Stimulated activated naive CD8-positive, alpha-beta T cell treated with anti-CD3 and anti-CD28 coated beads, Interleukin-15, Interleukin-2, amounts not matched to agents 100 ng/mL and 50 ng/mL, for 24 hours (primary cell): ENCODE results near the gene SEMA3F.

Experiments used
- H3K27ac Mint-ChIP-seq: one replicate; pipeline ENCODE4 v1.8.0; 2021; ENCODE audit warnings: mild to moderate bottlenecking, mixed read lengths
- H3K27me3 Mint-ChIP-seq: one replicate; pipeline ENCODE4 v1.8.0; 2021; ENCODE audit warnings: mixed read lengths
- H3K36me3 Mint-ChIP-seq: one replicate; pipeline ENCODE4 v1.8.0; 2021; ENCODE audit warnings: low read depth, mixed read lengths
- H3K4me1 Mint-ChIP-seq: one replicate; pipeline ENCODE4 v1.8.0; 2021; ENCODE audit warnings: low read depth, mixed read lengths
- H3K4me3 Mint-ChIP-seq: one replicate; pipeline ENCODE4 v1.8.0; 2021; ENCODE audit warnings: mild to moderate bottlenecking, mixed read lengths
- H3K9me3 Mint-ChIP-seq: one replicate; pipeline ENCODE4 v1.8.0; 2021; ENCODE audit warnings: mixed read lengths

The SEMA3F gene

DNA sequence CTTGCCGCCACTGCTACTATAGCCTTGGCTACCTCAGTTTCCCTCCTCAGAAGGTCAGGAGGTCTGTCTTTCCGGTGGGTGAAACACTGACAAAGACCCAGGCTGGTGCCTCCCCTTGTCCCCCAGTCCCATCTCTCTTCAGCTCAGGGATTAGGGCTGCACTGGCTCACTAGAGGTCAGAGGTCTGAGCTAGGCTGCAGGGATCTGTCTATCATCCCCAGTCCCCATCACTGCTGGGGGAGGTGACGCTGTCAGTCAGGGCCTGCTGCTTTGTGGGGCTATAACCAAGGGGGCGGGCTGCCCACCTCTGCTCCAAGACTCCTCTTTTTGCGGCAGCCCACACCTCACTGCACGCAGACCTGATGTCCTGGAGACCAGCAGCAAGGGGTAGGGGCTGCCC lies 13.7 kb downstream of the SEMA3F start:
- Mint-ChIP-seq H3K36me3 (no peaks in the 10 kb centered on the region), H3K4me1 (no peaks in the 10 kb centered on the region), H3K27ac (no peak overlapping the region), H3K27me3 (no peaks in the 10 kb centered on the region), H3K4me3 (no peak overlapping the region), H3K9me3 (no peaks in the 10 kb centered on the region)

DNA sequence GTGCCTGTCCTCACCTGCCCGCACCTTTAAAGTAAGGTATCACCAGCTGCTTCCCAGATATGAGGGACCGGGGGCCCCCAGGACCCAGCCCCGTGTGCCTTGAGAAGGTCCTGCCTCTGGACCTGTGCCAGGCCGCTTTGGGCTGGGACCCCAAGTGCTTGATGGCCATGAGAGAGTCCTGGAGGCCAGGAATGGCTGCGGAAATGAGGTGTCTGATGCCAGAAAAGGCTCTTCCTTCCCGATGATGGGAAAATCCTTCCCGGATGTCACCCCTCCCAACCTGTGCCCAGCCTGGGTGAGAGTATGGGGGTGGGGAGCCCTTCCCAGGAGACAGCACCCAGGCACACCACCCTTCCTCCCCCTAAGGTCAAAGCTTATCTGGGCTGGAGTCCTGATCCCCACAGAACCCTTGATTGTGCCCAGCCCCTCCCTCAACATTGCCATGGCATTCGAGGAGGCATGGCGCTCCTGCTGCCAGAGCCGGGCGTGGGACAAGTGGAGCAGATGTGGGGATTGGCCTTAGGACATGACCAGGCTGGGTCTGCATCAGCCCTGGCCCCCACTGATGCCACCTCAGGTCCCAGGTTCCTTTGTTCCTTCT lies 14.2 kb downstream of the SEMA3F start:
- Mint-ChIP-seq H3K4me1 (no peaks in the 10 kb centered on the region), H3K27me3 (no peaks in the 10 kb centered on the region), H3K27ac (no peak overlapping the region), H3K4me3 (no peak overlapping the region), H3K9me3 (no peaks in the 10 kb centered on the region), H3K36me3 (no peaks in the 10 kb centered on the region)

DNA sequence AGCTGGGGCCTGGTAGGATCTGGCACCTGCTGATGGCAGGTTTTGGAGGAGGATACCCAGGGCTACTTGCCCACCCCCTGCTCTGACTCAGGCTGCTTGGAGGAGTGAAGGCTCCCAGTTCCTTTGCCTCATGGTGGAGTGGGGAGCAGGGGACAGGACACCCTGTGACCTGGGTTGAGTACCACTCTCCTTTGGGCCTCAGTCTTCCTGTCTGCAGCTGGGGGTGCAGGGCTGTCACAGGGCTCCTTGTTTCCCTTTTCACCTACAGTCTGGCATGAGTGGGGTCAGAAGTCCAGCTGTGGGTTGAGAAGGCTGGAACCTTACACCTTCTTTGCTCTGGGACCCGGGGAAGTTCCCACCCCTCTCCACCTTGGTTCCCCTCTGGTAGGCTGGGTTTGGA lies 14.7 kb downstream of the SEMA3F start:
- Mint-ChIP-seq H3K36me3 (no peaks in the 10 kb centered on the region), H3K27ac (no peak overlapping the region), H3K27me3 (no peaks in the 10 kb centered on the region), H3K4me1 (no peaks in the 10 kb centered on the region), H3K9me3 (no peaks in the 10 kb centered on the region), H3K4me3 (no peak overlapping the region)

DNA sequence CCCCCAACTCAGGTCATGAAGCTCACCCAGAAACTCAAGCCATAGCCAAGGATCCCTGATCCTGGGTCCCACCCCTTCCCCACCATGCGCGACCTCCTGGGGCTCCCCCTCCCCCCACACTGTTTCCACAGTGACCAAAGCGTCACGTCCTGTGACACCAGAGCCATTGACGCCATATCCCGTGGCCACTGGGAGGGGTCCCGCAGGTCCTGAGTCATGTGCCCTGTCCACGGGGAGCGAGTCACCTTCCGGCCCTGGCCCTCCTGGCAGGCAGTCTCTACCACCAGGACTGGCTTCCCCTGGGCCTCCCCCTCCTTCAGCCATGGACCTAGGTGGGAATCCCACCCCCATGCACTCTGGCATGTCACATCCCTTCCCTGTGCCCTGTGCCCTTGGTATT lies 15.6 kb downstream of the SEMA3F start:
- no peak overlapping the region for H3K4me3 Mint-ChIP-seq
- H3K4me1 Mint-ChIP-seq: no peaks in the 10 kb centered on the region
- H3K36me3 Mint-ChIP-seq: no peaks in the 10 kb centered on the region
- no peaks in the 10 kb centered on the region for H3K27me3 Mint-ChIP-seq
- H3K27ac Mint-ChIP-seq: no peak overlapping the region
- no peaks in the 10 kb centered on the region for H3K9me3 Mint-ChIP-seq

DNA sequence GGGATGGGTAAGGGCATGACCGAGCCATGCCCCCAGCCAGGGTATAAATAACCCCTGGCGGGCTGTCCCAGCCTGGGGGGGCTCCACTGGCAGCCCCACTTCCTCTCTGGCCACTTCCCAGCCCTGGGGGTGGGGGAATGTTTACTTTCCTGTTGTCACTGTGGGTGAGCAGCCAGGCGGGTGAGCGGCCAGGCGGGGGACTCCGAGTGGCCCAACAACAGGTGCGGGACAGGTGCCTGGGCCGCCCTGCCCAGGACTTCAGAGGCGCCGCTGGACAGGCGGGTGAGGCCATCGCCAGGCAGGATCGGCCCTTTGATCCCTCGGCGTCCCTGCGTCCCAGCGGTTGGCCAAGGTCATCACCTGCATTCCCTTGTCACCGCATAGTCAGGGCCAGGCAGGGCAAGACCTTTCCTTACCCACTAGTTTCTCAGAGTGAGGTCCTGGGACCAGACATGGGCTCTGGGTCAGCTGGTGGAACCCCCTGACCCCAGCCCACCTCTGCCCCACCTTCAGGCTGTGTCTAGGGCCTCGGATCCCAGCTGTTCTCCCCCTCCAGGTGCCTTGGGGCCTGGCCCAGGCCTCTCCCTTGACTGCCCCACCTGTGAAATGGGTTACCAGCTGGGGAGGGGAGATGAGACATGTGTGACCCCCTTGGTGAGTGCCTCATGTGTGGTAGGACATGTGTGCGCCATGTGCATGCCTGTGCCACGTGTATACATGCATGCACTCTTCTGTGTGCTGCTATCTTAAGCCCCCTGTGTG lies 16.6 kb downstream of the SEMA3F start:
- Mint-ChIP-seq H3K9me3 (no peaks in the 10 kb centered on the region), H3K27me3 (no peaks in the 10 kb centered on the region), H3K4me1 (no peaks in the 10 kb centered on the region), H3K4me3 (no peak overlapping the region), H3K36me3 (no peaks in the 10 kb centered on the region), H3K27ac (no peak overlapping the region)

DNA sequence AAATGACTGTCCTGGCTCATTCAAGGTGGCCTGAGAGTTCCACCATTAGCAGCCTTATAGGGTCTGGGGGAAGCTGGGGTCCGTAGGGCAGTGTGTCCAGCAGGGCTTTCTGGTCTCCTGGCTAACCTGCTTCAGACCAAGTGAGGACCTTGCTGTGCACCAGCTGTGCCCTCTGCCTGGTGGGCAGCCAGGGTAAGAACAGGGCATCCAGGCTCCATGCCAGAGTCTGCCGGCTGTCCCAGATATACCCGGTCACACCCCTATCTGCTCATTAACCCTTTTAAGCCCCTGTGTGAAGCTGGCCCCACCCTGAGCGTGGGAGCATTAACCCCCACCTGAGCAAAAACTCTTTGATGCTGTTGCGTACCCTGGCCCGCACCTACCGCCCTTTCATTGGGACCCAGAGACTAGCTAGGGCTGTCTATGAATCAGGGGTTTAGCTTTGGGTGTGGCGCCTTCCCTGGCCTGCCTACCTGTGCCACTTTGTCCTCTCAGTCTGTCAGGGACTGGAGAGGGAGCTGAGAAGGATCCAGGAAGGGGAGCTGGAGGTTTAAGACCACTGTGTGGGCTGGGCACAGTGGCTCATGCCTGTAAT lies 17.6 kb downstream of the SEMA3F start:
- H3K4me1 Mint-ChIP-seq: no peaks in the 10 kb centered on the region
- no peak overlapping the region for H3K27ac Mint-ChIP-seq
- no peak overlapping the region for H3K4me3 Mint-ChIP-seq

DNA sequence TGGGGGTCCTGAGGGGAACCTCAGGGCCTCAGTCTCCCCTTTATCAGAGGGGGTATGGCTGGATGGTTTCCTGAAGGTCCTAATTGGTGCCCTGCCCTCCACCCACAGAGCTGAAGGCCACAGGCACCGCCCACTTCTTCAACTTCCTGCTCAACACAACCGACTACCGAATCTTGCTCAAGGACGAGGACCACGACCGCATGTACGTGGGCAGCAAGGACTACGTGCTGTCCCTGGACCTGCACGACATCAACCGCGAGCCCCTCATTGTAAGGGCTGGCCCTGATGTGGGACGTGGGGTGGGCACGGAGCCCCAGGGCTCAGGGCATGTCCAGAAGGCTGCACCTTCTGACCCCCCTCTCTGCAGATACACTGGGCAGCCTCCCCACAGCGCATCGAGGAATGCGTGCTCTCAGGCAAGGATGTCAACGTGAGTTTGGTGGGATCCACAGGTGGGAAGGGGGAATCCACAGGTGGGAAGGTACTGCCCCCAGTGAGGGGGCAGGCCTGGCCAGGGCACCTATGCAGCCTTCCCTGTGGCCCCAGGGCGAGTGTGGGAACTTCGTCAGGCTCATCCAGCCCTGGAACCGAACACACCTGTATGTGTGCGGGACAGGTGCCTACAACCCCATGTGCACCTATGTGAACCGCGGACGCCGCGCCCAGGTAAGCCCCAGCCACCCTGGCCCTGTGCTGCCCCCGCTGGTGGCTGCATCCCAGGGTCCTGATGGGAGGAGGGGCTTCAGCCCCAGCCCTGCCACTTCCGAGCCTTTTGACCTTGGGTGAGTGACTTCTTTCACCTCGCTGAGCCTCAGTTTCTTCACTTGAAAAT lies 18.8 kb downstream of the SEMA3F start:
- Mint-ChIP-seq H3K4me1 (no peaks in the 10 kb centered on the region), H3K4me3 (no peak overlapping the region), H3K27me3 (no peaks in the 10 kb centered on the region), H3K36me3 (no peaks in the 10 kb centered on the region), H3K9me3 (no peaks in the 10 kb centered on the region), H3K27ac (no peak overlapping the region)

More for the DNA sequence above, 17.6 kb downstream of the SEMA3F start:
- Mint-ChIP-seq H3K36me3 (no peaks in the 10 kb centered on the region), H3K9me3 (no peaks in the 10 kb centered on the region), H3K27me3 (no peaks in the 10 kb centered on the region)

DNA sequence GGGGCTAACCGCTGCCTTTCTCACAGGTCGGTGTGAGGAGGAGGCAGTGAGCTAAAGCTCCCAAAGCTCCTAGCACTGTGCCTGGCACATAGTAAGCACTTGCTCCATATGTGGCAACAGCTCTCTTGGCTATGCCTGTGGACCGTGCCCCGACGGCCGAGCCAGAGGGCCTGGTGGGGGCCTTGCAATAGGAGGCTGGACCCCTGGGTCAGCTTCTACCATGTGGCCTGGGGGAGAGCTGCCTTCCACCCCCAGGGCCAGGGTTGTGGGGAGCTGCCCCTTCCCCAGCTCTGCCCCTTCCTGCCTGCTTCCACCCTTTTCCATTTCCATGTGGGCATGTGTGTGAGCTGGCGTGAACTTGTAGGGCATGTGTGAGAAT lies 19.4 kb downstream of the SEMA3F start:
- H3K27ac Mint-ChIP-seq: no peak overlapping the region
- H3K4me1 Mint-ChIP-seq: no peaks in the 10 kb centered on the region
- H3K9me3 Mint-ChIP-seq: no peaks in the 10 kb centered on the region
- H3K27me3 Mint-ChIP-seq: no peaks in the 10 kb centered on the region
- H3K36me3 Mint-ChIP-seq: no peaks in the 10 kb centered on the region
- no peak overlapping the region for H3K4me3 Mint-ChIP-seq

DNA sequence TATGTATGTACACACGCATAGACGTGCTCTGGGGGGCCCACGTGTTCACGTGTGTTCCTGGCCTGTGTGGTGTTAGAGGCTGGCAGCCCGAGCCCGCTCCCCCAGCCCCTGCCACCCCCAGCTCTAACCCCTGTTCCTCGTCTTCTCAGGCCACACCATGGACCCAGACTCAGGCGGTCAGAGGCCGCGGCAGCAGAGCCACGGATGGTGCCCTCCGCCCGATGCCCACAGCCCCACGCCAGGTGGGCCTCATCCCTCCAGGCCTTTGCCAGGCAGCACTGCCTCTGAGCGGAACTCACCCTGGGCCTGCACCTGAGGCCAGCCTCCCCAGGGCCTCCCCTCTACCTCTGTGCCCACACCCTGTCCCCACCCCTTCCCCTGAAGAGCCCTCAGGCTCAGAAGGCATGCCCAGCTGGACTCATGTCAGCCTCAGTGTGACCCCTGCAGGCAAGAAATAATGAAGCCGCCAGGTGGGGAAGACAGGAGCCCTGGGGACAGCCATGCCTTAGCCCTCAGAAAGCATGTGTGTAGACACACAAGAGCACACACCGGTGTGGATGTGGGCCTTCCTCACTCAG lies 19.9 kb downstream of the SEMA3F start:
- Mint-ChIP-seq H3K36me3 (no peaks in the 10 kb centered on the region), H3K4me3 (no peak overlapping the region), H3K4me1 (no peaks in the 10 kb centered on the region), H3K27me3 (no peaks in the 10 kb centered on the region), H3K27ac (no peak overlapping the region), H3K9me3 (no peaks in the 10 kb centered on the region)

DNA sequence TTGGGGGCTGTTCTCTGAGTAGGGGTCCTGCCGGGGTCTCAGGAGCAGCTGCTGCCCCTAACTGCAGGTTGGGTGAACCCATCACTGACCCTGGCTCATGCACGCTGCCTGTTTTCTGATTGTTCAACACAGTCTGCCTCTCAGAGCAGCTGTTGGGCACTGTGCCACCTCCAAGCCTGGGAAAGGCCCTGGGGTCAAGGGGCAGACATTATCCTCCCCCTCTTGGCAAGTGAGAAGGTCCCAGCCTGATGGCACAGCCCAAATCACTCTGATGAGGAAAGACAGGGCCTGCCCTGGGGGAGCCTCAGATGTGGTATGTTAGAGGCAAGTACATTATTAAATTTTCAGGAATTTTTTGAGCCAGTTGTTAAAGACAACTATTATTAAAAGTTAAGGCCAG lies 22.2 kb downstream of the SEMA3F start:
- Mint-ChIP-seq H3K9me3 (no peaks in the 10 kb centered on the region), H3K27me3 (no peaks in the 10 kb centered on the region), H3K4me3 (no peak overlapping the region), H3K27ac (no peak overlapping the region), H3K4me1 (no peaks in the 10 kb centered on the region), H3K36me3 (no peaks in the 10 kb centered on the region)

DNA sequence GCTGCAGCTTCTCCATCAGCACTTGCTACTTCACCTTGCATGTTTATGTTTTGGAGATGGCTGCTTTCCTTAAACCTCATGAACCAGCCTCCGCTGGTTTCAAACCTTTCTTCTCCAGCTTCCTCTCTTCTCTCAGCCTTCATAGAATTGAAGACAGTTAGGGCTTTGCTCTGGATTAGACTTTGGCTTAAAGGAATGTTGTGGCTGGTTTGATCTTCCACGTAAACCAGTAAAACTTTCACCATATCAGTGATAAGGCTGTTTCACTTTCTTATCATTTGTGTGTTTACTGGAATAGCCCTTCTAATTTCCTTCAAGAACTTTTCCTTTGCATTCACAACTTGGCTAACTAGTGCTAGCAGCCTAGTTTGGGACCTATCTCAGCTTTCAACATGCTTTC lies 24.6 kb downstream of the SEMA3F start:
- Mint-ChIP-seq H3K9me3 (no peaks in the 10 kb centered on the region), H3K27me3 (no peaks in the 10 kb centered on the region), H3K36me3 (no peaks in the 10 kb centered on the region), H3K4me1 (no peaks in the 10 kb centered on the region), H3K27ac (no peak overlapping the region), H3K4me3 (no peak overlapping the region)

DNA sequence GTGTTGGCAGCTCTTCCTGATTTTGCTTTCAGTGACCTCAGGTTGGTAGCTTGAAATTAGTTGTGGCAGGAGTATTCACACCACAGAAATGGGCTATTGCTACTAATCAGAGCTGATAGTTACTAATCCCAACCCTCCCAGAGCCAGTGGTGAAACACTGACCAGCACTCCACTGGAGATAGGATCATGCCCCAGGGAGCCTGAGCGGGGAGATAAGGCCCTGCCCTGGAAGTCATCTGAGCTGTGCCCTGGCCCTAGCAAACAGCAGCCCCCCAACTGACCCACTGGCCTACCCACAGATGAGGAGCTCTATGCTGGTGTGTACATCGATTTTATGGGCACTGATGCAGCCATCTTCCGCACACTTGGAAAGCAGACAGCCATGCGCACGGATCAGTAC lies 26.9 kb downstream of the SEMA3F start:
- no peaks in the 10 kb centered on the region for H3K9me3 Mint-ChIP-seq
- no peak overlapping the region for H3K27ac Mint-ChIP-seq
- H3K36me3 Mint-ChIP-seq: no peaks in the 10 kb centered on the region
- no peak overlapping the region for H3K4me3 Mint-ChIP-seq
- no peaks in the 10 kb centered on the region for H3K27me3 Mint-ChIP-seq
- no peaks in the 10 kb centered on the region for H3K4me1 Mint-ChIP-seq

DNA sequence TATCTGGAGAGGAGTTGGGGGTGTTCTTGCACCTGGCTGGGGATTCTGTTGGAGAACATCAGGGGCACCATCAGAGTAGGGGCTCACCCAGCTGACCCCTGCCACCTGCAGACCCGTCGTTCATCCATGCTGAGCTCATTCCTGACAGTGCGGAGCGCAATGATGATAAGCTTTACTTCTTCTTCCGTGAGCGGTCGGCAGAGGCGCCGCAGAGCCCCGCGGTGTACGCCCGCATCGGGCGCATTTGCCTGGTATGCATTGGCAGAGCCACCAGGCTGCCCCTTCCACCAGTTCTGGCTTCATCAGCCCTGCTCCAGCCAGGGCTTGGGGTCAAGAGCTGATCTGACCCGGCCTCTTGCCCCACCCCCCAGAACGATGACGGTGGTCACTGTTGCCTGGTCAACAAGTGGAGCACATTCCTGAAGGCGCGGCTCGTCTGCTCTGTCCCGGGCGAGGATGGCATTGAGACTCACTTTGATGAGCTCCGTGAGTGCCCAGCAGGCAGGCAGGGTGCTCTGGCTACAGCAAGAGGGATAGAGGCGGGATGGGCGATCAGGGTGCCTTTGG lies 27.5 kb downstream of the SEMA3F start:
- Mint-ChIP-seq H3K4me1 (no peaks in the 10 kb centered on the region), H3K4me3 (no peak overlapping the region), H3K9me3 (no peaks in the 10 kb centered on the region), H3K36me3 (no peaks in the 10 kb centered on the region), H3K27me3 (no peaks in the 10 kb centered on the region), H3K27ac (no peak overlapping the region)

DNA sequence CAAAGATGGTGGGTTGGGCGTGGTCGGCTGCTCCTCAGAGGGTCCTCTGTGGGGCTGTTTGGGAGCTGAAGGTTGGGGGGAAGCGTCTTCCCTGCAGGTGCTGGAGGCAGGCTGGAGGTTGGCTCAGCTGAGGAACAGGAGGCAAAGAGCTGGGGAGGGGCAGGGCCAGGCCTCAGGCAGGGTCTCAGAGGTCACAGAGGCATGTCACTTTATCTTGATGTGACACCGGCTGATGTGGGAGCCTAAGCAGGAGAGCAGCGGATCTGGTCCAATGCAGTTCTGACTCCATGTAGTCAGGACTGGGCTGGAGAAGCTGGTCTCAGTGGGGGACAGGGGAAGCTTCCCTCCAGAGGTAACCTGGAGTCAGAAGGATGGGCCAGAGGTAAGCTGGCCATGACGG lies 28.6 kb downstream of the SEMA3F start:
- Mint-ChIP-seq H3K27ac (no peak overlapping the region), H3K4me3 (no peak overlapping the region), H3K36me3 (no peaks in the 10 kb centered on the region), H3K27me3 (no peaks in the 10 kb centered on the region), H3K9me3 (no peaks in the 10 kb centered on the region), H3K4me1 (no peaks in the 10 kb centered on the region)
